ENCODE data around the gene FOSL1. TPM values are rescaled to one million over a fixed set of nuclear protein-coding genes. Genes with fewer than 3 reads are reported as not detected.

FOSL1 gene
- polyA plus RNA-seq, 3 donors: 2.5 to 28.2 (median 2.5) TPM

GRCh38 chr11:65862941-65863888 lies 37.0 kb downstream of the FOSL1 start:
- Histone ChIP-seq H3K4me2 (replicated peaks; ENCODE audit: extremely low read depth, low read length, poor library complexity, severe bottlenecking) (no peak overlapping the region), H3K9me3 (replicated peaks in 1 of 2; ENCODE audit: control insufficient read depth in 1 of 2, insufficient read depth in 1 of 2, low read length in 2 of 2) (no peaks in the 10 kb centered on the region), H4K20me1 (ENCODE audit: insufficient read depth, low read length) (peaks cover 43% of the 10 kb centered on the region), H2AFZ (ENCODE audit: insufficient read depth, low read depth, low read length, poor library complexity, severe bottlenecking) (no peak overlapping the region), H3K36me3 (replicated peaks in 1 of 2; ENCODE audit: control insufficient read depth in 1 of 2, insufficient read depth in 2 of 2, low read length in 2 of 2) (peaks cover 48 to 58% of the 10 kb centered on the region in 2 donors), H3K4me3 (replicated peaks in 1 of 3; ENCODE audit: low read depth in 2 of 3, low read length in 3 of 3) (no peak overlapping the region), H3K27ac (ENCODE audit: low read depth in 1 of 2, low read length in 2 of 2) (no peak overlapping the region), H3K79me2 (ENCODE audit: insufficient read depth, low read length) (peaks cover 30% of the 10 kb centered on the region), H3K9ac (ENCODE audit: insufficient read depth, low read length, poor library complexity, severe bottlenecking) (no peak overlapping the region), H3K4me1 (ENCODE audit: control insufficient read depth in 1 of 2, insufficient read depth in 2 of 2, low read length in 2 of 2) (peaks cover 32 to 45% of the 10 kb centered on the region in 2 donors), H3K27me3 (ENCODE audit: control insufficient read depth in 2 of 2, insufficient read depth in 2 of 2, low read length in 2 of 2) (no peaks in the 10 kb centered on the region)
- WGBS (ENCODE audit: insufficient coverage): 97% methylated on average over 22 of the region's 24 CpGs
- Mint-ChIP-seq H3K27me3 (ENCODE audit: low read depth in 3 of 3) (peaks cover 1 to 2% (median 2%) of the 10 kb centered on the region in 3 donors), H3K36me3 (peaks cover 40 to 59% of the 10 kb centered on the region in 2 donors), H3K9me3 (peaks cover 0 to 2% (median 0%) of the 10 kb centered on the region in 7 donors), H3K27ac (peak overlapping the region in 1 of 7 donors; percentile 4), H3K4me3 (no peak overlapping the region), H3K4me1 (peaks cover 41% of the 10 kb centered on the region)
- no peak for TF ChIP-seq CTCF (IDR thresholded peaks at IDR 0.05)
- DNase-seq: no peak
- intact Hi-C loops (cut with micrococcal nuclease): no loop called here

GRCh38 chr11:65862191-65862735 lies 37.9 kb downstream of the FOSL1 start:
- TF ChIP-seq CTCF (IDR thresholded peaks at IDR 0.05): no peak
- H3K36me3 ChIP-seq (replicated peaks in 1 of 2; ENCODE audit: control insufficient read depth in 1 of 2, insufficient read depth in 2 of 2, low read length in 2 of 2): peaks cover 48 to 58% of the 10 kb centered on the region in 2 donors
- intact Hi-C loops (cut with micrococcal nuclease): no loop called here
- H3K9me3 Mint-ChIP-seq: peaks cover 0 to 2% (median 0%) of the 10 kb centered on the region in 7 donors
- H2AFZ ChIP-seq (ENCODE audit: insufficient read depth, low read depth, low read length, poor library complexity, severe bottlenecking): no peak overlapping the region
- H4K20me1 ChIP-seq (ENCODE audit: insufficient read depth, low read length): peaks cover 48% of the 10 kb centered on the region
- peaks cover 40 to 56% of the 10 kb centered on the region in 2 donors for H3K36me3 Mint-ChIP-seq
- H3K9ac ChIP-seq (ENCODE audit: insufficient read depth, low read length, poor library complexity, severe bottlenecking): no peak overlapping the region
- WGBS (ENCODE audit: insufficient coverage): 100% methylated on average over 3 of the region's 5 CpGs
- peaks cover 29 to 39% of the 10 kb centered on the region in 2 donors for H3K4me1 ChIP-seq (ENCODE audit: control insufficient read depth in 1 of 2, insufficient read depth in 2 of 2, low read length in 2 of 2)
- H3K79me2 ChIP-seq (ENCODE audit: insufficient read depth, low read length): peaks cover 38% of the 10 kb centered on the region
- H3K27ac ChIP-seq (ENCODE audit: low read depth in 1 of 2, low read length in 2 of 2): no peak overlapping the region
- H3K4me1 Mint-ChIP-seq: peaks cover 36% of the 10 kb centered on the region
- no peak overlapping the region for H3K4me2 ChIP-seq (replicated peaks; ENCODE audit: extremely low read depth, low read length, poor library complexity, severe bottlenecking)
- no peak overlapping the region for H3K4me3 Mint-ChIP-seq
- H3K9me3 ChIP-seq (replicated peaks in 1 of 2; ENCODE audit: control insufficient read depth in 1 of 2, insufficient read depth in 1 of 2, low read length in 2 of 2): no peaks in the 10 kb centered on the region
- DNase-seq: no peak
- peak overlapping the region in 1 of 7 donors; percentile 43 for H3K27ac Mint-ChIP-seq
- no peak overlapping the region for H3K4me3 ChIP-seq (replicated peaks in 1 of 3; ENCODE audit: low read depth in 2 of 3, low read length in 3 of 3)
- H3K27me3 Mint-ChIP-seq (ENCODE audit: low read depth in 3 of 3): peaks cover 0 to 2% (median 1%) of the 10 kb centered on the region in 3 donors
- no peaks in the 10 kb centered on the region for H3K27me3 ChIP-seq (ENCODE audit: control insufficient read depth in 2 of 2, insufficient read depth in 2 of 2, low read length in 2 of 2)
